CD4-positive, alpha-beta T cell (primary cell): ENCODE results near the gene GRIN1. TPM values are rescaled to one million over a fixed set of nuclear protein-coding genes. Genes with fewer than 3 reads are reported as not detected.

ENCODE experiments used
- ATAC-seq: fragments of 200-7000 bp; cut with Tn5 transposase; one replicate; pipeline ENCODE4 v1.10.0; 2022; ENCODE audit warnings: mild to moderate bottlenecking; ENCODE audit not compliant: poor library complexity
- CTCF ChIA-PET: fragments of 350-600 bp; sonication (Branson Sonifier 250); formaldehyde crosslinking; loops from one replicate; lab custom pipeline; 2021; ENCODE audit warnings: antibody characterized with exemption, inconsistent platforms; lab: Charles Lee
- POLR2A ChIA-PET: fragments of 350-600 bp; sonication (Branson Sonifier 250); formaldehyde crosslinking; loops from one replicate; lab custom pipeline; 2021; ENCODE audit warnings: antibody characterized with exemption, inconsistent platforms; lab: Charles Lee
- DNase-seq, 14 experiments: peaks; one replicate each; pipeline ENCODE4 v3.0.0-alpha.2; 2013 to 2020; ENCODE audit warnings: mixed read lengths in 2 of 14
- H3K27ac ChIP-seq, 2 donors: one replicate each; pipeline versions ENCODE4 v1.5.1 to v1.7.0; 2013; ENCODE audit warnings: low read length in 2 of 2, low read depth in 1 of 2, mild to moderate bottlenecking in 1 of 2
- H3K27me3 ChIP-seq, 2 experiments: 1 replicate in 1 of 2; 2 replicates in 1 of 2; pipeline versions ENCODE4 v1.6.1 to v1.7.0; 2013; ENCODE audit warnings: low read length in 2 of 2, control low read depth in 1 of 2, mild to moderate bottlenecking in 1 of 2, moderate library complexity in 1 of 2; ENCODE audit not compliant: insufficient read depth in 2 of 2, control insufficient read depth in 1 of 2
- H3K36me3 ChIP-seq: one replicate; pipeline ENCODE4 v1.6.1; 2013; ENCODE audit warnings: low read length, control low read depth; ENCODE audit not compliant: insufficient read depth
- H3K4me1 ChIP-seq: one replicate; pipeline ENCODE4 v1.6.1; 2013; ENCODE audit warnings: low read length, control low read depth; ENCODE audit not compliant: insufficient read depth
- H3K4me3 ChIP-seq: one replicate; pipeline ENCODE4 v1.5.1; 2013; ENCODE audit warnings: mild to moderate bottlenecking, low read length, moderate library complexity
- H3K9me3 ChIP-seq, 2 experiments: 1 replicate in 1 of 2; 2 replicates in 1 of 2; pipeline versions ENCODE4 v1.6.1 to v1.7.0; 2013; ENCODE audit warnings: low read length in 2 of 2, mild to moderate bottlenecking in 2 of 2, control low read depth in 1 of 2, moderate library complexity in 1 of 2; ENCODE audit not compliant: control insufficient read depth in 1 of 2, insufficient read depth in 1 of 2
- H3K27ac Mint-ChIP-seq: one replicate; pipeline ENCODE4 v1.8.0; 2020; ENCODE audit warnings: mixed read lengths
- H3K27me3 Mint-ChIP-seq: one replicate; pipeline ENCODE4 v1.8.0; 2021; ENCODE audit warnings: mixed read lengths
- H3K36me3 Mint-ChIP-seq: one replicate; pipeline ENCODE4 v1.8.0; 2021; ENCODE audit warnings: low read depth, mixed read lengths
- H3K4me1 Mint-ChIP-seq: one replicate; pipeline ENCODE4 v1.8.0; 2021; ENCODE audit warnings: low read depth, mixed read lengths
- H3K4me3 Mint-ChIP-seq: one replicate; pipeline ENCODE4 v1.8.0; 2020; ENCODE audit warnings: mild to moderate bottlenecking, mixed read lengths
- H3K9me3 Mint-ChIP-seq: one replicate; pipeline ENCODE4 v1.8.0; 2020; ENCODE audit warnings: mixed read lengths
- intact Hi-C, 2 experiments: fragments of 100-400 bp; cut with DNase I in 1 of 2; cut with micrococcal nuclease in 1 of 2; formaldehyde crosslinking; loops; one replicate each; pipeline versions ENCODE4 v1.15.1 to v1.9.0; 2023 to 2025; cut with DNase I, micrococcal nuclease
- total RNA-seq, 174 experiments: library from RNA in 2 of 174; stranded (reverse) in 2 of 174; gene quantifications; one replicate each; pipeline ENCODE4 v1.2.3 and lab custom pipeline; 2021 to 2026
- TF ChIP-seq, protein P1 (sequence below): fragments of 200-600 bp; IDR thresholded peaks from one replicate; pipeline ENCODE4 v1.8.0; 2022; ENCODE audit warnings: antibody characterized with exemption, mild to moderate bottlenecking

GRIN1 gene
- total RNA-seq, 2 experiments from 2014 or later, result not detected

- intact Hi-C loops, result no loop called here
- Mint-ChIP-seq H3K36me3 (no peaks in the 10 kb centered on the region), H3K4me3 (no peak overlapping the region), H3K4me1 (peaks cover 12% of the 10 kb centered on the region), H3K27me3 (peaks cover 56% of the 10 kb centered on the region), H3K9me3 (no peaks in the 10 kb centered on the region), H3K27ac (no peak overlapping the region)
- H3K27ac ChIP-seq, result no peak overlapping the region
- DNase-seq (no peak), ATAC-seq (no peak)
- H3K4me1 ChIP-seq, result peaks cover 33% of the 10 kb centered on the region
- CTCF ChIA-PET, result interaction anchor here (1.3 kb wide), 1 partner anchor 79 kb away, joined by 4 read pairs; no protein-coding TSS in a partner anchor
- H3K27me3 ChIP-seq, result peaks cover 48 to 49% of the 10 kb centered on the region in 2 experiments
- H3K36me3 ChIP-seq, result no peaks in the 10 kb centered on the region
- TF ChIP-seq, protein P1, sequence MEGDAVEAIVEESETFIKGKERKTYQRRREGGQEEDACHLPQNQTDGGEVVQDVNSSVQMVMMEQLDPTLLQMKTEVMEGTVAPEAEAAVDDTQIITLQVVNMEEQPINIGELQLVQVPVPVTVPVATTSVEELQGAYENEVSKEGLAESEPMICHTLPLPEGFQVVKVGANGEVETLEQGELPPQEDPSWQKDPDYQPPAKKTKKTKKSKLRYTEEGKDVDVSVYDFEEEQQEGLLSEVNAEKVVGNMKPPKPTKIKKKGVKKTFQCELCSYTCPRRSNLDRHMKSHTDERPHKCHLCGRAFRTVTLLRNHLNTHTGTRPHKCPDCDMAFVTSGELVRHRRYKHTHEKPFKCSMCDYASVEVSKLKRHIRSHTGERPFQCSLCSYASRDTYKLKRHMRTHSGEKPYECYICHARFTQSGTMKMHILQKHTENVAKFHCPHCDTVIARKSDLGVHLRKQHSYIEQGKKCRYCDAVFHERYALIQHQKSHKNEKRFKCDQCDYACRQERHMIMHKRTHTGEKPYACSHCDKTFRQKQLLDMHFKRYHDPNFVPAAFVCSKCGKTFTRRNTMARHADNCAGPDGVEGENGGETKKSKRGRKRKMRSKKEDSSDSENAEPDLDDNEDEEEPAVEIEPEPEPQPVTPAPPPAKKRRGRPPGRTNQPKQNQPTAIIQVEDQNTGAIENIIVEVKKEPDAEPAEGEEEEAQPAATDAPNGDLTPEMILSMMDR, result no peak
- no peak overlapping the region for H3K4me3 ChIP-seq
- H3K9me3 ChIP-seq, result peaks cover 0 to 35% of the 10 kb centered on the region in 2 experiments
- POLR2A ChIA-PET, result no interaction called here
These were observed 18.9 kb downstream of the GRIN1 start for GRCh38 chr9:137157618-137158415.

DNA sequence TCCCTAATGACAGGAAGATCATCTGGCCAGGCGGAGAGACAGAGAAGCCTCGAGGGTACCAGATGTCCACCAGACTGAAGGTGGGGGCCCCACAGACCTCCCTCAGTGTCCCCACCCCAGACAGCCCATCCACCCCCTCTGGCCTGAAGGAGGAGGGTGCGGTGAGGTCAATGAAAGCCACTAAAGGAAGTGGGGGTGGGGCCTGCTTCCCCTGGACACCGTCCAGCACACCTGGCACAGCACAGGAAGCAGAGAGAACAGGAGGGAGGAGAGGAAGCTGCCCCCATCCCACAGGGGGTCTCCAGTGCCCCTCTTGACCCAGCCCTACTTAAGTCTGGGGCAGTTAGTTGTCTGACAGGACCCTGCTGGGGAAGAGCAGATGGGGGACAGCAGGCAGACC, 19.7 kb downstream of the GRIN1 start:
- Histone ChIP-seq H3K4me3 (no peak overlapping the region), H3K4me1 (peaks cover 33% of the 10 kb centered on the region), H3K27ac (no peak overlapping the region), H3K9me3 (peaks cover 0 to 35% of the 10 kb centered on the region in 2 experiments), H3K36me3 (no peaks in the 10 kb centered on the region), H3K27me3 (peaks cover 51 to 53% of the 10 kb centered on the region in 2 experiments)
- TF ChIP-seq, protein P1, result no peak
- DNase-seq (no peak), ATAC-seq (no peak)
- Mint-ChIP-seq H3K9me3 (no peaks in the 10 kb centered on the region), H3K4me3 (no peak overlapping the region), H3K36me3 (no peaks in the 10 kb centered on the region), H3K27me3 (peaks cover 64% of the 10 kb centered on the region), H3K4me1 (peaks cover 12% of the 10 kb centered on the region), H3K27ac (no peak overlapping the region)
- CTCF ChIA-PET, result no interaction called here
- POLR2A ChIA-PET, result interaction anchor here (0.5 kb wide), 1 partner anchor 33 kb away, joined by 3 read pairs; no protein-coding TSS in a partner anchor
- intact Hi-C loops, result no loop called here

GRCh38 chr9:137159105-137160053, 20.4 kb downstream of the GRIN1 start:
- Mint-ChIP-seq H3K27me3 (peaks cover 68% of the 10 kb centered on the region), H3K36me3 (no peaks in the 10 kb centered on the region), H3K4me1 (peaks cover 12% of the 10 kb centered on the region), H3K9me3 (no peaks in the 10 kb centered on the region), H3K4me3 (no peak overlapping the region), H3K27ac (no peak overlapping the region)
- POLR2A ChIA-PET, result interaction anchor here (0.5 kb wide), 1 partner anchor 34 kb away, joined by 3 read pairs; no protein-coding TSS in a partner anchor
- Histone ChIP-seq H3K9me3 (peaks cover 0 to 35% of the 10 kb centered on the region in 2 experiments), H3K4me3 (no peak overlapping the region), H3K27ac (no peak overlapping the region), H3K36me3 (no peaks in the 10 kb centered on the region), H3K27me3 (peaks cover 59% of the 10 kb centered on the region in 2 experiments), H3K4me1 (peaks cover 33% of the 10 kb centered on the region)
- no peak for DNase-seq
- ATAC-seq, result no peak
- intact Hi-C loops, result no loop called here
- TF ChIP-seq, protein P1, result no peak
- CTCF ChIA-PET, result no interaction called here
